GM18909 (cell line): ENCODE measurements around the gene PRELID1.
A peak's percentile ranks its signal among the peaks of the same experiment; 100 is the strongest.
"Not testable (repeated sequence)": the region's sequence is repeated elsewhere in the genome, so short reads cannot be mapped to it uniquely, and the experiment has no call there.

ENCODE experiments used
- ATAC-seq: cut with Tn5 transposase; IDR thresholded peaks from one replicate; pipeline ENCODE4 v1.9.1; 2021; ENCODE audit warnings: mild to moderate bottlenecking; ENCODE audit not compliant: unreplicated experiment, poor library complexity

PRELID1 gene

GRCh38 chr5:177303121-177303924 is at the start of gene PRELID1, which contains the start of gene RAB24:
TSS of gene PRELID1 (plus strand) at chr5:177303799. CDS start at chr5:177303986, 187 bp downstream.
TSS of gene RAB24 (minus strand) at chr5:177303719. CDS start at chr5:177303288, 431 bp downstream.
- peak; percentile 72 for ATAC-seq

- ATAC-seq, result no peak
These were observed 47.3 kb upstream of the PRELID1 start for GRCh38 chr5:177256296-177256695.

GRCh38 chr5:177258711-177259110 is 44.9 kb upstream of the PRELID1 start:
- ATAC-seq, result not testable (repeated sequence)

GRCh38 chr5:177260961-177261360 is 42.6 kb upstream of the PRELID1 start:
- no peak for ATAC-seq

GRCh38 chr5:177261510-177261909 is 42.1 kb upstream of the PRELID1 start:
- ATAC-seq, result no peak

- ATAC-seq, result no peak
These were observed 39.4 kb upstream of the PRELID1 start for GRCh38 chr5:177264178-177264577.

GRCh38 chr5:177265395-177265794 is 38.2 kb upstream of the PRELID1 start:
- no peak for ATAC-seq

- ATAC-seq, result no peak
These were observed 34.2 kb upstream of the PRELID1 start for GRCh38 chr5:177269232-177269895.

GRCh38 chr5:177269976-177270375 is 33.6 kb upstream of the PRELID1 start:
- ATAC-seq, result no peak

- ATAC-seq, result no peak
These were observed 32.9 kb upstream of the PRELID1 start for GRCh38 chr5:177270653-177271052.

GRCh38 chr5:177271113-177271512 is 32.5 kb upstream of the PRELID1 start:
- ATAC-seq, result no peak

GRCh38 chr5:177275883-177276282 is 27.7 kb upstream of the PRELID1 start:
- no peak for ATAC-seq

GRCh38 chr5:177276886-177277285 is 26.7 kb upstream of the PRELID1 start:
- no peak for ATAC-seq

- no peak for ATAC-seq
These were observed 15.4 kb upstream of the PRELID1 start for GRCh38 chr5:177288191-177288590.

- no peak for ATAC-seq
These were observed 12.6 kb upstream of the PRELID1 start for GRCh38 chr5:177290816-177291596.

GRCh38 chr5:177291735-177292134 is 11.9 kb upstream of the PRELID1 start:
- ATAC-seq, result no peak

GRCh38 chr5:177293819-177294581 is 9.6 kb upstream of the PRELID1 start:
- ATAC-seq, result no peak

- ATAC-seq, result no peak
These were observed 9.0 kb upstream of the PRELID1 start for GRCh38 chr5:177294632-177295031.

GRCh38 chr5:177295924-177296323 is 7.7 kb upstream of the PRELID1 start:
- ATAC-seq, result no peak

GRCh38 chr5:177296581-177296980 is 7.0 kb upstream of the PRELID1 start:
- no peak for ATAC-seq
